LHCN-M2 (cell line): ENCODE measurements around the gene SCRN1. TPM values are rescaled to one million over a fixed set of nuclear protein-coding genes. Genes with fewer than 3 reads are reported as not detected.

Experiments
- DNase-seq: peaks from one replicate; pipeline ENCODE4 v3.0.0-alpha.2; 2012; ENCODE audit warnings: low read depth
- total RNA-seq: library from RNA; depleted of rRNA; stranded (reverse); fragments of >200 nt; gene quantifications from 2 replicates; pipeline ENCODE4 v1.2.3, GENCODE V29; 2014

Gene SCRN1
- total RNA-seq, 1 experiment from 2014 or later = 157 TPM

DNA sequence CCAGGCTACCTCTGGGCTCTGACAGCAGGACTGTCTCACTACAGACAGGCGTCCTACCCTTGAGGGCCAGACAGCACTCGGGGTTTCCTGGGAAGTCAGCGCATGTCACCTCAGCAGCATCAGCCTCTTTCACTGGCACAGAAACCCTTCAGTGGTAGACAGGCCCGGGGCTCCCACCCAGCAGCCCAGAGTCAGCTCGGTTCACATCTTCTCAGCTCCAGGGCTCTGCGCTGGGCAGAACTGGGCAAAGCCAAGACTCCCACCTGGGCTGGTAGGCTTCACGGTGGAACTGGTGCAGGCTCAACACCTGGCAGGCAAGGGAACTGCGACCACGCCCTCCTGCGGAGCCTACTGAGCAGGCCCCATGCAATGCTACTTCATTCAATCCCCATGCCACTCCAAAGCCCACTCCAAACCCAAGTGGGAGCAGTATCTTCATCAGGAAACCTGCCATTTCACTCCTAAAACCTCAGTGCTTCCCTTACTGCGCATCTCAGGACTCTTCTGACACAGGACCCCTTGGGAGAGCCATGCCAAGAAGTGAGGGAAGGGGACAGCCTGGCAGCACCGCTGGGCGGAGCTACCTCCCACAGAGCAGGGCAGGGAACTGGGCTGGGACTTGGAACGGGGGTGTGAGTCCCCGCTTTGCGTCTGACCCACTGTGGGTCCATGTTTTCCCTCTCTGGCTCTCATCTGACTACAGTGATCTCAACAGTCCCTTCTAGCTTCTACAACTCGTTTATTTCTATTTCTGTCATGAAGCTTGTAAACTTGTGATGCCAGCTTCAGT lies 60.4 kb downstream of the SCRN1 start:
- DNase-seq = no peak

DNA sequence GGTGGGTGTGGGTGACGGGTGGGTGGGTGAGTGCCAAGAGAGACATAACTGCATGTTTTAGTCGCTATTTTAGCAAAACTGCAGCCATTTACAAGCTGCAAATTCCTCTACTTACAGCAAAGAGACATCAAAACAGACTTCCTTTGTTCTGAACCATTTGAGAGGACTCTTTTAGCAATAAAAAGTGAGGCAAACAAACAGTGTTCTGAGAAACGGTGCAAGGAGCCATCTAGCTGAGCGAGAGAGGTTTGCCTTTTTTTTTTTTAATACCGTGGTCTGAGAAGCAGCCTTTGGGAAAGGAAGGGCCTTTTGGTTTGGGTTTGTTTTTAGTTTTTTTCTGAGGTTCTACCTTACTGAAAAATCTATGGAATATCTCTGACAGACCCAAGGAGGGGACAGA lies 62.9 kb downstream of the SCRN1 start:
- no peak for DNase-seq

DNA sequence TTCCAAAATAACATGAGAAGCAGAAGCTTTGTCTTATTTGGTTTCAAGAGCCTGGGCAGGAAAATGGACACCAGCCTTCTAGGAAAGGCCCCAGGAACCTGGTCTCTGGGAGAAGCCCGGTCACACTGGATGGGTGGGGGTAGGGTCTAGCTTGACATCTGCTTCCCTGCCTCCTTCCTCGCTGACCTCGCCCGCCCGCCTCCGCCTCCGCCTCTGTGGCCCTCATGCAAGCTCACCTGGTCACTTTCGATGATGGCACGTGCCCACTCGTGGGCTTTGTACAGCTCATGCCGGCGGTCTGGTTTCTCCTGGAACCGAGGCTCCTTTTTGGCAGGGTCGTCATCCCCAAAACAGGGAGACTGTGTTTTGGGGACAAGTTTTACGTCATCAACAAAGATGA lies 63.4 kb downstream of the SCRN1 start:
- no peak for DNase-seq

DNA sequence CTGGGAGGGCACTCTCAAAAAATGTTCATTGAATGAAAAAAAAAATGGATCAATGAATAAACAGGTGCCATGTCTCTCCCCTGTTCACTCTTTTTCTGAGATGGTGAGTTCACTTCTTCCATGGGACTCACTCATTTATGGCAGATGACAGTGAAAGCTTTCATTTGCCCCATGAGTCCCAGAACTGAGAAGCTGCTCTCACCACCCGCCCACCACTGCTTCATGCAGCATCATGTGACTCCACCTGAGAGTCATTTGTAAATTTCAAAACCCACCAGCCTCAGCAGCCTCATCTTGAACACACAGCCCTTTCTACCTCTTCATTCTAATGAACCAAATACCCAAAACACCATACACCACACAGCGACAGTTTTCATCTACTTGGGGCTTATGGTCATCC lies 64.9 kb downstream of the SCRN1 start:
- DNase-seq = no peak

DNA sequence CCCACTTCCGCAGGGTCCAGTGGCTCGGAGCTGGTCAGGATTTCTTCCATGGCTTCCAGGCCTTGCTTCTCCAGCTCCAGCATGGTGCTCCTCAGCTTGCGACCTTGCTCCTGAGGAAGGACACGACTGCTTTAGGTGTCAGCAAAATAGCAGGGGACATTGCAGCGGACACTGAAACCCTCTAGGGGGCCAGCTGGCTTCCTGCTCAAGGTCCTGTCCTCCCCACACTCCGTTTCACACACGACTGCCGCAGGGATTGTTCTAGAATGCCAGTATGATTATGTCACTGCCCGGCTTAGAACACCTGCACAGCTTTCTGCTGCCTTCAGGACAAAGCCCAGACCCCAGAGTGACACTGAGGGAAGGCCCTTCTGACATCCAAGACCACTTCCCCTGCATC lies 65.6 kb downstream of the SCRN1 start:
- DNase-seq = no peak

DNA sequence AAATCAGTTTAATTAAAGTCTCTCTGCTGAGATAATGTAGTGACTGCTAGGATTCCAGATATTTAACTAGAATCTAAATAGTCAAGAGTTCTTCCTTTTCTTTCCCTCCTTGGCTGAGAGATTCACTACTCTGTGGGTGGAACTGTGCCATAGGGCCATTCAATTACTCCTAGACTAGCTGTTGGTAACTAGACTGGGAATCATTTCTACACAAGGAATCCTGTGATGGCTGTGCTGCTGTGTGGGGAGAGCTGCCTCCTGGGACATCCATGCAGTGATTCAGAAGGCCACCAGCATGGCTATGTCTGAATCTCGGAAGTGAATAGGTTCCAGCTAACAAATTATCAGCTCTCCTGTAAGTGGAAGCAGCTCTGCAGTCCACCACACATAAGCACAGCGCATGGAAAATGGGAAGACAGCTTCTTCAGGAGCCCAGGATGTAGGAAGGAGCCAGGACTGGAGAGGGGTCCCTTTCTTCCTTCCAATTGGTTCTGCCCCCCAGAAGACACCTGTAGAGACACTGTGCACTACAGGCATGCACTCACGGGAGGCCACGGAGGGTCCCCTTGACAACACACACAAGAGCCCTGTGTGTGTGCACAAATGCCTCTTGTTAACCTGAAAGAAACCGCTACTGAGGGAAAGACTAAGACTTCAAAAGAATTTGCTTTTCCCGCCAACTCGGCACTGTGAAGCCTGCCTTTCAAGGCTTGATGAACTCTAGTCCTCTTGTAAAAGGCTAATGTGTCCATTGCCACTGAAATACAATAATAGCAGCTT lies 66.5 kb downstream of the SCRN1 start:
- no peak for DNase-seq

DNA sequence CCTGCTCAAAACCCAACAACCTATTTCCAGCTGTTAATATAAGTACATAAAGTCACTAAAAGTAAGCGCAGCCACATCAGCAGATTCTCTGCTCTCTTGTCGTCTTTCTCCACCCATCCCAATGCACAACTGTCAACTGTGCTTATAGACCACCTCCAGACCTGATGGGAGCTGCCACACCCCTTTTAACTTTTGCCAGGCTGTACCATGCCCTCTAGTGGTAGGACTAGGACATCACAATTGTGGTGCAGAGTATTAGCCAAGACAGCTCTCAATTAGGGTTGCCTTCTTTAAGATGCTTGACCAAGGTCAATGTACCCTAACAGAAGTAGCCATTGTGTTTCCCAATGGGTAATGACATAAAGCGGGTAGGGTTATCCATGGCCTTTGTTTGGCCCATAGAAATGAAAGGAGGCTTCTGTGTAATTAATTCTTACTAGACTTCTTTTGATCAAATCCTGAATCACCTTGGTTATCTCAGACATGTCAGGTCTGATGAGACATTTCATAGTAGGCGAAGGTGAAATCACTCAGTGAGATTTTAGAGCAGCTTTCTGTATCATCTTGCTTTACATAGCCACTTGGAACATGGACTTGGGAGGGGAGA lies 68.1 kb downstream of the SCRN1 start:
- peak; percentile 69 for DNase-seq

DNA sequence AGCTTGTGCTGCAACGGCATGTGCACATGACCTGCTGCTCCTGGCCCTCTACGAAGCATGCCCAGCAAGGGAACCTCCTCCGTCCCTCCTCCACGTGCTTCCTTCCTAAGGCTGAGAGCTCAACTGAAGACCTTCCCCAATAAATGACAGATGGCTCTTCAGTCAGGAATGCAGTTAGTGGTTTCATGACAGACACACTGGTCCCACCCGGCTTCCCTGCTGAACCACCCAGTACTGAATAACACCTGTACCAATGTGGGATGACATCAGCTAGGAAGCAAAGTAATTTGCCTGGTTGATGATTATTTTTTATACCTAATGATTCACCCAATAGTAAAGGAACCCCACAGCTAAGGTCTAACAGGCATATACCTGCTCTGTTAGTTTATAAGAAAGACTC lies 69.1 kb downstream of the SCRN1 start:
- DNase-seq = no peak

DNA sequence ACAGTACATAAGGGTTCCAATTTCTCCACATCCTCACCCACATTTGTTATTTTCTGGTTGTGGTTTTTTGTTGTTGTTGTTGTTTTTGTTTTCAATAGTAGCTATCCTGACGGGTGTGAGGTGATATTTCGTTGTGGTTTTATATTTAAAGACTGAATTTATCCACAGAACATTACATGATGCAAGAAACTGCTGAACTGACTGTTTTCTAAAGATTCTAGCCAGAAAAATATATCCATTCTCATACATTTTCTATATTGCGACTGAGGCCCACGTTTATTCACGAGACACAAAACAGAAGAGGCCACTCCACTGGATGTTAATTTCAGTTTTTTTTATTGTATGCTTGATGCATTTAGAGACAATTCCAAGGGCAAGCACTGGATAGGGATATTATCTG lies 69.8 kb downstream of the SCRN1 start:
- no peak for DNase-seq

DNA sequence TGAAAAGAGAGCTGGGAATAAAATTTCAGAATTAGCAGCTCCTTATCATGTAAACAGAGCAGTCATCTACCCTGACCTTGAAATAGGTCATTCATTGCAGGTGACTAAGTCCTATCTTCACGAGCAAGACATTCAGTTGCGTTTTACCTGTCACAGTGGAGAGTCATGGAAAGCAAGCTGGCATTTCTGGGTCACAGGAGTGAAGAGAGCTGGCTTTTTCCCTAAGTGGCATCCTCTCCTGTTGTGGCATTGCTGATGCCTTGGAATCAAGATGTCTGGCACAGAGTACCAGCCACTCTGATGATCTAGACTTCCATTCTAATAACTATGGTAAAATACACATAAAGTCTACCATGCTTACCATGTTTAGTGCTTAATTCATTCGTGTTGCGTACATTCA lies 70.8 kb downstream of the SCRN1 start:
- no peak for DNase-seq

DNA sequence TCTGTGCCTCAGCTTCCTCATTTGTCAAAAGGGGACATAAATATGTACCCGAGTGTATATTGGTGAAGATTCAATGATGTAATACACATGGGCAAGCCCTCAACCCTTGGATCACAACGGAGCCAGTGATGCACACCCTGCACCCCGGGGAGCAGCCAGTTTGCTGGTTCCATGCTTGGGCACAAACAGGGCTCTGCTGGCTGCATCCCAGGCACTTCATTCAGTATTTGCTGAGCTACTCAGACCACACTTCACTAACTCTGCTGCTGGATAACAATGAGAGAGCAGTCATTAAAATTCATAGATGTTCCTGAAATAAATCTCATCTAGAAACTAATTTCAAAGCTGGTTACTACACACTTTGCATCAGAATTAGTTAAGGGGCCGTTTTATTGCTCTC lies 72.0 kb downstream of the SCRN1 start:
- DNase-seq = no peak

DNA sequence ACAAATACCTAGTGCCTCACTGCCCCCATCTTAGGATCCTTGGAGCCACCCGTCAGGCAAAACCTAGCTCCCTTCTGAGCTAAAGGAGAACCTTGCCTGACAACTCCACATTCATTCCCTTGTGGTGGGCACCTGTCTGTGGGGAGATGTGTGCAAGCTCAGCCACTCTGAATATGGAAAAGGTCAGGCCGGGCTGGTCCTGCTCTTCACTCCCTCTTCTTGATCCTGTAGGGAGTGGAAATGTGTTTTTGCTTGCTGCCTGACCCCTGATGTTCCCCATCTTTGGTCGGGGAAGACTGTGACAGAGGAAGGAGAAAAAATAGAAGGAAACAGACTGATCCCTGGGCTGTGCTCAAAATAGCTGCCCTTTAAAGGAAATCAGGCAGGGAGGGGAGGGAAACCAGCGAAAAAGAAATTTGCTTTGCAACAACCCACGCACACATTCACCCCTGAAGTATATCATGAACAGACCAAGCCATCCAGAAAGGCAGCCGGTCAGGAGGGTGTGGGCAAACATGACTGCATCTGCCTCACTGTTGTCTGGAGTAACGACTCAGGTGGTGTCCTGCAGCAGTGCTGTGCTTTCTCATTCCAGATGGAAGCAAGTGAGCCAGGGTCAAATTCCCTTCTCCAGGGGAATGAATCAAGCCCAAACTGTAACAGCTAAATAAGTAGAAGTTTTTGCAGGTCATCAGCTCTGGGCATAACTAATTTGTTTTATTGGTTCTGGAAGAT lies 74.0 kb downstream of the SCRN1 start:
- peak; percentile 29 for DNase-seq

DNA sequence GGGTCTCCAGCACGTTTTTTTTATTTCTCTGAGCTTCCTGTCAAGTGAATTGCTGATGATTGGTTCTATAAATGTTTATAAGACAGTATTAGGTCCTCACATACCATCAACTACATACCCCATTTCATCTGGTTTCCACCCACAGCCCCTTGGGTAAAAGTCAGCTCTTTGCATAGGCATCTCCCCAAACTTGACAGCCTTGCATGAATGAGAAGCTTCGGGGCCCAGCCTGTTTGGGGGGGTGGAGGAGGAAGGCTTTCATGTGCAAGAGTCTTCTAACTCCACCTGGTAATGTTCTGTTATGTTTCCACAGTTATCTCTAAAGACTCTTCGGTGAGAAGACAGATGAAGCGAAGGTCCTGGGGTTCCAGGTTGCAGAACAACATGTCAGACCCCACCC lies 75.4 kb downstream of the SCRN1 start:
- no peak for DNase-seq

DNA sequence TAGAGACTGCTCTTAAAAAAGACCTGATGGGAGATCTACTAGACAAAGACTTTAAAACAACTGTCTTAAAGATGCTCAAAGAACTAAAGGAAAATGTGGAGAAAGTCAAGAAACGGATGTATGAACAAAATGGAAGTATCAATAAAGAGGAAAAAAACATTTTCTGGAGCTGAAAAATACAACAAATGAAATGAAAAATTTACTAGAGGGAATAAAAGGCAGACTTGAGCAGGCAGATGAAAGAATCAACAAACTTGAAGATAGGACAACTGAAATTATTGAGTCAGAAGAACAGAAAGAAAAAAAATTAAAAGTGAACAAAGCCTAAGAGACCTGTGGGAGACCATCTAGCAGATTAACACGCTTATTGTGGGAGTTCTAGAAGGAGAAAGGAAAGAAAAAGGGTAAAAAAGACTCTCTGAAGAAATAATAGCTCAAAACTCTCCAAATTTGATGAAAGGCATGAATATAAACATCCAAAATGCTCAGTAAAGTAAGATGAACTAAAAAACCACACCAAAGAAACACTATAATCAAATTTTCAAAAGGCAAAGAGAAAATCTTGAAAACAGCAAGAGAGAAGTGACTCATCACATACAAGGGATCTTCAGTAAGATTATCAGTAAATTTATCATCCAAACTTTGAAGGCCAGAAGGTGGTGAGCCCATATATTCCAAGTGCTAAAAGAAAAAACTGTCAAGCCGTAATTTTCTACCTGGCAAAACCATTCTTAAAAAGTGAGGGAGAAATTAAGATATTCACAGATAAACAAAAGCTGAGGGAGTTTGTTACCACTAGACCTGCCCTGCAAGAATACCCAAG lies 83.2 kb downstream of the SCRN1 start:
- no peak for DNase-seq

DNA sequence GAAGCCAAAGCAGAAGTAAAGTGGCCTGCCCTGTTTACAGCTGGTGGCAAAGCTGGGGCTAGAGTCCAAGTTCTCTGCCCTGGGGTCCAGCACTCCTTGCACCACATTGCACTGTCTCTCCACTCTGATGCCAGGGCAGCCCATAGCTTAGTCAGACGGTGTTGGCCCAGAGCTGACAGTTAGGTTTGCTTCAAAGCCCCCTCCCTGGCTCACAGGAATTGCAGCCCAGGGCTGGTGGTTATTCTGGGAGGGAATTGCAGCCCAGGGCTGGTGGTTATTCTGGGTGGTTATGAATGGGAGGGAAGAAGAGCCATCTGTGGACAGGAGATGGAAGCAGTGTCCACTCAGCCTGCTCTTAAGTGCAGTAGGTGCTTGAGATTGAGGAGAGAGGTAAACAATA lies 88.9 kb downstream of the SCRN1 start:
- no peak for DNase-seq

DNA sequence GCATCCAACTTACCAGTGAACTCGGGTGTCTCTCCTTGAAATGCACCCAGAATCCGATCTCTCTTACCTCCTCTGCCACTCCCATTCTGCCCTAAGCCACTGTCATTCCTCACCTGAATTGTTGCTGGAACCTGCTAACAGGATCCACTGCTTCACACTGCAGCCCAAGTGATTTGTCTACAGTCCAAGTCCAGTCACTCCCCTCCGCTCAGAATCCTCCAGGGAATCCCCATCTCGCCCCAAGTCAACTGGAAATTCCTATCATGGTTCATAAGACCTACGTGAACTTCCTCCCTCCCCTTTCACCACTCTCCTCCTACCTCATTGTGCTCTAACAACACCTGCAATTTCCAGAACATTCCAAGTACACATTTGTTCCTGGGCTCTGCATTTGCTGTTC lies 91.3 kb downstream of the SCRN1 start:
- DNase-seq = no peak

DNA sequence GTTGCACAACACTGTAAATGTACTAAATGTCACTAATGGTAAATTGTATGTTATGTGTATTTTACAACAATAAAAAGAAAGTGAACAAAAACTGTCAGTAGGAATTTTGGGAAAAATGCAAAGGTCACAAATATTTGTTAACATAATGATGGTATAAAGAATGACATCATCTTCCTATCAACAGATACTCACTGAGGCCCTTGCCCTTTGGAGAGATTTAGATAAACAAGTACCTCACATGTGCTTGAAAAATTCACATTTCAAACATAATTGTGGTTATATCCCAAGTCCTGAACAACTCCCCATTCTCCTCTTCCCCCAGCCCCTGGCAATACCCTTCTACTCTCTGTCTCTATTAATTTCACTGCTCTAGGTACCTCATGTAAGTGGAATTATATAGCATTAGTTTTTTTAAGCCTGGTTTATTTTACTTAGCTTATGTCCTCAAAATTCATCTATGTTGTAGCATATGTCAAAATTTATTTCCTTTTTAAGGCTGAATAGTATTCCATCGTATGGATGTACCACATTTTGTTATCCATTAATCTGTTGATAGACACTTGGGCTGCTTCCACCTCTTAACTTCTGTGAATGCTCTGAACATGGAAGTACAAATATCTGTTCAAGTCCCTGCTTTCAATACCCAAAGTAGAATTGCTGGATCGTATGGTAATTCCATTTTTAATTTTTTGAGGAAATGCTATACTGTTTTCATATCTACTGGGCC lies 92.8 kb downstream of the SCRN1 start:
- no peak for DNase-seq

DNA sequence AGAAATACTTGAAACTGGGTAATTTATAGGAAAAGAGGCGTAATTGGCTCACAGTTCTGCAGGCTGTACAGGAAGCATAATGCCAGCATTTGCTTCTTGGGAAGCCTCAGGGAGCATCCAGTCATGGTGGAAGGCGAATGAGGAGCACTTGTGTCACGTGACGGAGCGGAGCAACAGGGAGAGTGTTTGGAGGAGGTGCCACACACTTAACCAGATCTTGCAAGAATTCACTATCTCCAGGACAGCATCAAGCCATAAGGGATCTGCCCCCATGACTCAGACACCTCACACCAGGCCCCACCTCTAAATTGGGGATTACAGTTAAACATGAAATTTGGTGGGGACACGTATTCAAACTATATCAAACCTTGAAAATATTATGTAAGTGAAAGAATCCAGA lies 94.0 kb downstream of the SCRN1 start:
- DNase-seq = no peak

DNA sequence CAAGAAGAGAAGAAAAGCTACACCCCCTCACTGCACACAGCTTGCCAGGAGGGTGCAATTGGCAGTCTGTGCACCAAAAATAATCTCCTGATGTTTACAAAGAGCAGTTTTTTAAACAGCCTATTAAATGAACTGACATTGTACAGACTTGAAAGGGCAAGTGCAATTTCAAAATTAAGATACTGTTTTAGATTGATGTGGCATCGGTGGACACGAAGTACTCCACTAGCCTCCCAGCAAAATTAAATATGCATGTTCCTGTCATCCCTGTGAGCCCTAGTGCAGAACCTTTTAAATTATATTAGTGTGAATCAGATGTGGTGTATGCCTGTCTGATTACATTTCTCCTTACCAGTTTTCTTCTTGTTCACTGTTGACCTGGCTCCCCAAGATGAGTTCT lies 95.3 kb downstream of the SCRN1 start:
- DNase-seq = no peak

DNA sequence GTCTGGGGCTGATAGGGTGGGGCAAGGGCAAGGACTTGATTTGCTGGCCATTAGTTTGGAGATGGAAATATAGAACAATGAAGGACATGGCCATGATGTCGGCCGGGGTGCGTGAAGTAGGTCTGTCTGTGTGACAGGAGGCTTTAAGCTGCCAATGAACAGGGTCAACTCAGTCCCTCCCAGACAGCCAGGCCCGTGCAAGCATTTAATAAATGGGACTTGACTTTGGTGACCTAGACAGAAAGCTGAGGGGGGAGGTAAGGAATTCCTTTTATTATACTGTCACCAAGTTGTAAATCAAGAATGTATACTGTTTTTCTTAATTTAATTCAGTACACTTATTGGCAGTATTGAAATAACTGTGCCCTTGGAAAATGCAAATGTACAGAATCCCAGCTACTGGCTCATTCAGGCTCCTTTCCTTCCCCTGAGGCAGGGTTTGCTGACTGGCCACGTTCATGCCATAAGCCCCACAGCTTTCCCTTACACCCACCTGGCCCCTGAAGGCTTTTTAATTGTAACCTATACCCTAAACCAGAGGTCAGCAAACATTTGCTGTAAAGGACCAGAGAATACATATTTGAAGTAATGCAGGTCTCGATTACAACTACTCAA lies 96.1 kb downstream of the SCRN1 start:
- no peak for DNase-seq
